Mesenchymal stem cell (in vitro differentiated cells and primary cell): ENCODE measurements around the gene RNF150.

Experiments used
- DNase-seq: peaks from one replicate; pipeline ENCODE4 v3.0.0-alpha.2; 2013
- H2AFZ ChIP-seq: one replicate; pipeline ENCODE4 v1.6.1; 2013; ENCODE audit warnings: low read depth, mild to moderate bottlenecking, control low read depth, inconsistent platforms, low read length, moderate library complexity
- H2AK5ac ChIP-seq: 2 replicates; pipeline ENCODE4 v1.6.1; 2013; ENCODE audit warnings: low read length, moderate library complexity, mild to moderate bottlenecking, inconsistent platforms; ENCODE audit not compliant: severe bottlenecking
- H2BK120ac ChIP-seq: one replicate; pipeline ENCODE4 v1.6.1; 2013; ENCODE audit warnings: low read depth, mild to moderate bottlenecking, inconsistent platforms, low read length, moderate library complexity
- H2BK12ac ChIP-seq, 2 experiments: one replicate each; pipeline ENCODE4 v1.6.1; 2013; ENCODE audit warnings: inconsistent platforms in 2 of 2, low read length in 2 of 2, mild to moderate bottlenecking in 2 of 2, moderate library complexity in 2 of 2, control low read depth in 1 of 2
- H2BK15ac ChIP-seq: one replicate; pipeline ENCODE4 v1.6.1; 2013; ENCODE audit warnings: mild to moderate bottlenecking, low read depth, inconsistent platforms; ENCODE audit not compliant: poor library complexity, severe bottlenecking
- H2BK5ac ChIP-seq: 2 replicates; pipeline ENCODE4 v1.6.1; 2013; ENCODE audit warnings: low read depth, mild to moderate bottlenecking, low read length, control low read depth, inconsistent platforms; ENCODE audit not compliant: poor library complexity, severe bottlenecking
- H3K14ac ChIP-seq, 2 experiments: one replicate each; pipeline ENCODE4 v1.6.1; 2013; ENCODE audit warnings: inconsistent platforms in 2 of 2, low read length in 2 of 2, control low read depth in 1 of 2, mild to moderate bottlenecking in 1 of 2, moderate library complexity in 1 of 2
- H3K18ac ChIP-seq, 2 experiments: one replicate each; pipeline ENCODE4 v1.6.1; 2013; ENCODE audit warnings: inconsistent platforms in 2 of 2, low read length in 2 of 2, control low read depth in 1 of 2, low read depth in 1 of 2, mild to moderate bottlenecking in 1 of 2
- H3K23ac ChIP-seq, 2 experiments: one replicate each; pipeline ENCODE4 v1.6.1; 2013; ENCODE audit warnings: inconsistent platforms in 2 of 2, low read length in 2 of 2, mild to moderate bottlenecking in 2 of 2, moderate library complexity in 2 of 2, control low read depth in 1 of 2
- H3K27ac ChIP-seq: 2 replicates; pipeline ENCODE4 v1.5.1; 2013; ENCODE audit warnings: mild to moderate bottlenecking, moderate library complexity, low read length, control low read depth, inconsistent platforms; ENCODE audit not compliant: poor library complexity, severe bottlenecking
- H3K27me3 ChIP-seq, 2 experiments: 2 replicates each; pipeline versions ENCODE4 v1.6.1 to v1.7.0; 2013; ENCODE audit warnings: low read length in 2 of 2, mild to moderate bottlenecking in 2 of 2, moderate library complexity in 2 of 2, control low read depth in 1 of 2, inconsistent platforms in 1 of 2; ENCODE audit not compliant: control insufficient read depth in 1 of 2, insufficient read depth in 1 of 2
- H3K36me3 ChIP-seq, 2 experiments: 2 replicates each; pipeline versions ENCODE4 v1.6.1 to v1.7.0; 2013; ENCODE audit warnings: low read length in 2 of 2, control low read depth in 1 of 2, inconsistent platforms in 1 of 2, low read depth in 1 of 2, mild to moderate bottlenecking in 1 of 2; ENCODE audit not compliant: insufficient read depth in 2 of 2, control insufficient read depth in 1 of 2
- H3K4ac ChIP-seq, 2 experiments: one replicate each; pipeline ENCODE4 v1.6.1; 2013; ENCODE audit warnings: inconsistent platforms in 2 of 2, low read length in 2 of 2, mild to moderate bottlenecking in 2 of 2, moderate library complexity in 2 of 2, control low read depth in 1 of 2, low read depth in 1 of 2
- H3K4me1 ChIP-seq: 2 replicates; pipeline ENCODE4 v1.6.1; 2013; ENCODE audit warnings: low read depth, low read length, control low read depth; ENCODE audit not compliant: control insufficient read depth, insufficient read depth
- H3K4me2 ChIP-seq: 2 replicates; pipeline ENCODE4 v1.6.1; 2013; ENCODE audit warnings: low read length, mild to moderate bottlenecking, inconsistent platforms; ENCODE audit not compliant: poor library complexity, severe bottlenecking
- H3K4me3 ChIP-seq, 2 experiments: 2 replicates each; pipeline versions ENCODE4 v1.5.1 to v1.7.0; 2013; ENCODE audit warnings: low read length in 2 of 2, mild to moderate bottlenecking in 2 of 2, control low read depth in 1 of 2, low read depth in 1 of 2; ENCODE audit not compliant: insufficient read depth in 1 of 2
- H3K79me1 ChIP-seq: replicated peaks from 2 replicates; pipeline ENCODE4 v1.6.1; 2013; ENCODE audit warnings: mild to moderate bottlenecking, control low read depth, low read length, inconsistent platforms; ENCODE audit not compliant: poor library complexity, severe bottlenecking
- H3K9ac ChIP-seq: 2 replicates; pipeline ENCODE4 v1.7.0; 2013; ENCODE audit warnings: mild to moderate bottlenecking, low read length, moderate library complexity
- H3K9me3 ChIP-seq: 2 replicates; pipeline ENCODE4 v1.7.0; 2013; ENCODE audit warnings: mild to moderate bottlenecking, low read length; ENCODE audit not compliant: control insufficient read depth
- H4K8ac ChIP-seq: one replicate; pipeline ENCODE4 v1.6.1; 2013; ENCODE audit warnings: inconsistent platforms, mild to moderate bottlenecking, low read length, moderate library complexity
- H4K91ac ChIP-seq: one replicate; pipeline ENCODE4 v1.6.1; 2013; ENCODE audit warnings: mild to moderate bottlenecking, low read length, inconsistent platforms
- WGBS: methylation state at CpG from one replicate; pipeline ENCODE4 v1.1.7; 2013; ENCODE audit warnings: mixed read lengths; 5-methylcytosine and 5-hydroxymethylcytosine counted together

The RNF150 gene

GRCh38 chr4:141021397-141022110 lies 111.7 kb downstream of the RNF150 start:
- Histone ChIP-seq H3K36me3 (no peaks in the 10 kb centered on the region), H2AFZ (no peak overlapping the region), H3K4me2 (no peak overlapping the region), H4K8ac (peak overlapping the region; percentile 42), H3K23ac (no peak overlapping the region), H2BK5ac (no peak overlapping the region), H2BK15ac (no peak overlapping the region), H3K18ac (peak overlapping the region; percentile 31 to 59), H3K4ac (no peak overlapping the region), H3K14ac (no peak overlapping the region), H3K9ac (no peak overlapping the region), H3K9me3 (no peaks in the 10 kb centered on the region), H3K79me1 (peaks cover 1% of the 10 kb centered on the region), H3K4me1 (peaks cover 4% of the 10 kb centered on the region), H2BK120ac (no peak overlapping the region), H2AK5ac (peak overlapping the region; percentile 76), H3K4me3 (no peak overlapping the region), H3K27ac (peak overlapping the region; percentile 16), H3K27me3 (no peaks in the 10 kb centered on the region), H4K91ac (no peak overlapping the region), H2BK12ac (peak overlapping the region; percentile 25 to 51)
- DNase-seq, result peak; percentile 10
- 79% methylated on average over 3 of the region's 3 CpGs for WGBS

- no peak overlapping the region for H4K91ac ChIP-seq
- no peak overlapping the region for H2AFZ ChIP-seq
- H3K36me3 ChIP-seq, result no peaks in the 10 kb centered on the region
- no peaks in the 10 kb centered on the region for H3K27me3 ChIP-seq
- H3K9me3 ChIP-seq, result no peaks in the 10 kb centered on the region
- no peak overlapping the region for H3K18ac ChIP-seq
- peaks cover 1% of the 10 kb centered on the region for H3K79me1 ChIP-seq
- H4K8ac ChIP-seq, result no peak overlapping the region
- H3K4me3 ChIP-seq, result no peak overlapping the region
- no peak overlapping the region for H3K4me2 ChIP-seq
- WGBS, result 59% methylated on average over 3 of the region's 3 CpGs
- no peak overlapping the region for H3K9ac ChIP-seq
- H2BK120ac ChIP-seq, result no peak overlapping the region
- no peak overlapping the region for H2BK12ac ChIP-seq
- H3K4me1 ChIP-seq, result peaks cover 4% of the 10 kb centered on the region
- H3K14ac ChIP-seq, result no peak overlapping the region
- peak; percentile 46 for DNase-seq
- no peak overlapping the region for H3K4ac ChIP-seq
- no peak overlapping the region for H2BK15ac ChIP-seq
- H3K23ac ChIP-seq, result no peak overlapping the region
- H2AK5ac ChIP-seq, result peak overlapping the region; percentile 83
- no peak overlapping the region for H2BK5ac ChIP-seq
- H3K27ac ChIP-seq, result peak overlapping the region; percentile 35
These were observed 112.4 kb downstream of the RNF150 start for GRCh38 chr4:141020801-141021261.

GRCh38 chr4:141019768-141020167 lies 113.5 kb downstream of the RNF150 start:
- WGBS, result 64% methylated on average over 3 of the region's 4 CpGs
- Histone ChIP-seq H3K4me3 (no peak overlapping the region), H4K8ac (no peak overlapping the region), H2BK120ac (no peak overlapping the region), H3K27ac (no peak overlapping the region), H2BK15ac (no peak overlapping the region), H3K14ac (no peak overlapping the region), H3K79me1 (peaks cover 1% of the 10 kb centered on the region), H2BK12ac (no peak overlapping the region), H3K27me3 (no peaks in the 10 kb centered on the region), H3K4me2 (no peak overlapping the region), H2AK5ac (no peak overlapping the region), H3K4ac (no peak overlapping the region), H4K91ac (no peak overlapping the region), H3K23ac (no peak overlapping the region), H3K9ac (no peak overlapping the region), H2BK5ac (no peak overlapping the region), H3K36me3 (no peaks in the 10 kb centered on the region), H3K9me3 (no peaks in the 10 kb centered on the region), H3K18ac (no peak overlapping the region), H2AFZ (no peak overlapping the region), H3K4me1 (peaks cover 4% of the 10 kb centered on the region)
- DNase-seq, result no peak

DNA sequence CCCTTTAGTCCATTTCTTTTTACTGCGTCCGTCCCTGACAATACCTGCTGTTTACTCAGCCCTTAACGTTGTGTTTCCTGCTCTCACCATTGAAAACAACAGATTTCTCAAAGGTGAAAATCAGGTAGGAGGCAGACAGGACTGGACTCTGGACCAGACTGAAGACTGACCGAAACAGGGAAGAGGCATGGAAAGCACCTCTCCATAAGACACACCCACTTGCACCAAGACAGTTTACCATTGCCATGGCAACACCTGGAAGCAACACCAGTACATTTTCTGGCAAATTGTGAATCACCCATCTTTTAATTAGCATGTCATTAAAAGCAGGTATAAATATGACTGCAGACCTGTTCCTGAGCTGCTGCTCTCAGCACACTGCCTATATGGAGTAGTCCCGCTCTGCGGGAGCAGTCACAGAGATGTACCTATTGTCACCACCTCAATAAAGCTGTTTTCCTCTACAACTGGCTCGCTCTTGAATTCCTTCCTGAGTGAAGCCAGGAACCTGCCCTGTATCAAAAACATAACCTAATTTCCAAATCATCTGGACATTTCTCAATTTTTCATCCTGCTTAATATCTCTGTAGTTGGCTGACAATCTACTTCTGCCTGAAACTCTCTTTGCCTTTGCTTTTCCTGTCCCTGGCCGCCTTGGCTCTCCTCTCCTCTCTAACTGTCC lies 117.0 kb downstream of the RNF150 start:
- H2BK5ac ChIP-seq, result no peak overlapping the region
- no peak overlapping the region for H4K8ac ChIP-seq
- no peaks in the 10 kb centered on the region for H3K4me1 ChIP-seq
- no peak overlapping the region for H3K4ac ChIP-seq
- H3K9ac ChIP-seq, result no peak overlapping the region
- no peaks in the 10 kb centered on the region for H3K36me3 ChIP-seq
- H3K79me1 ChIP-seq, result peaks cover 3% of the 10 kb centered on the region
- no peak overlapping the region for H3K4me3 ChIP-seq
- H3K27ac ChIP-seq, result no peak overlapping the region
- H2AFZ ChIP-seq, result no peak overlapping the region
- no peaks in the 10 kb centered on the region for H3K9me3 ChIP-seq
- H4K91ac ChIP-seq, result no peak overlapping the region
- H2BK120ac ChIP-seq, result no peak overlapping the region
- no peak overlapping the region for H3K18ac ChIP-seq
- no peak overlapping the region for H3K14ac ChIP-seq
- no peak overlapping the region for H2AK5ac ChIP-seq
- H3K23ac ChIP-seq, result no peak overlapping the region
- no peak overlapping the region for H2BK12ac ChIP-seq
- no peaks in the 10 kb centered on the region for H3K27me3 ChIP-seq
- H2BK15ac ChIP-seq, result no peak overlapping the region
- no peak overlapping the region for H3K4me2 ChIP-seq
- 92% methylated on average over 8 of the region's 8 CpGs for WGBS
- DNase-seq, result no peak
